ENCODE results near the gene NEK8. TPM values are rescaled to one million over a fixed set of nuclear protein-coding genes. Genes with fewer than 3 reads are reported as not detected.

The NEK8 gene
- 4.4 and 5.6 TPM in 2 replicates for total RNA-seq

DNA sequence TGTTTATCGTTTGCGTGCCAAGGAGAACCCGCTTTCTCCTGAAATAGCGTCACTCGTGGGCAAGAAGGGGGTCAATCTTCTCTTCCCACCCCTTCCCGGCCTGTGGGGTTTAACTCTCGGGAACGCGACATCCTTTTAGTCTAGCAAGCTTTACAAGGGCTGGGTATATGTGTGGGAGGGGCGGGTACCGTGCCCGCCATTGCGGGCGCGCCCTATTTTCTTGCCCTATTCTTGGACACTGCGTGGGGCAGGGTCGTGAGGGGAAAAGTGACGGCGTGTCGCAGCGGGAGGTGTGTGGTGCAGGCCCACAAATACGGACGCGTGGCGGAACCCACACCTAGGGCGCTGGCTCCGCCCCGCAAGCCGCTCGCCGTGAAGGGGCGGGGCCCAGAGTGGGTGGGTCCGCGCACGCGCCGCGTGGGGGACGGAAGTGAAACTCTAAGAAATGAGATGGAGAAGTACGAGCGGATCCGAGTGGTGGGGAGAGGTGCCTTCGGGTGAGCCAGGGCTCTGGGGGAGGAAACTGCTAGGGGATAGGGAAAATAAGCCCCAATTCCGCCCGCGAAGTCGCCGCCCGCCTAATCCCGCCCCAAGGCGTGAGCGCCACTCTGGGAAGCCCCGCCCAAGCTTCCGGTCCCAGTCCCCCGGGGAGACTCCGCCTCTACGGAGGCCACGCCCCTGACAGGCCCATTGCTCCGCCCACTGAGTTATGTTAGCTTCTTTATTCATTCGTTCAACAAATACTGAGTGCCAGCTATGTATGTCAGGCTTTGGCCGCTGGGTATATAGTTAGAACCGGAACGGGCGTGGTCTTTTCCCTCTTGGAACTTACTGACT, at the start of gene NEK8:
NEK8 (plus strand) TSS at position 425 of the 837 bp plus-strand sequence; CDS start at position 451, 26 bp downstream.

DNA sequence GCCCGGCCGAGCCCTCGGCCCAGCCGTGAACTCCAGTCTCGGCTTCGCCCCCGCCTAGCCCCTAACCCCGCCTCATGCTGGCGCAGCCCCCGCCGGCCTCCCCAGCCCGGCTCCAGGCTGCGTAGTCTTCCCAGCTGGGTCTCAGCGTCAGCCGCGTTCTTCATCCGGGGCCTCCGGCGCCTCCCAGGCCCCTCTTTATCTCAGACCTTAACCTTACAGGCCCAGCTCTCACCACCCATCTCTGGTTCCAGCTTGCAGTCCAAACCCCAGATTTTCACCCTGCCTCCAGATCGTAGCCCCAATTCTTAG, 16.9 kb upstream of the NEK8 start, which contains the start of gene PROCA1:
PROCA1 (minus strand) TSS at position 166 of the 309 bp plus-strand sequence. CDS start 228 bp downstream, outside the sequence.

DNA sequence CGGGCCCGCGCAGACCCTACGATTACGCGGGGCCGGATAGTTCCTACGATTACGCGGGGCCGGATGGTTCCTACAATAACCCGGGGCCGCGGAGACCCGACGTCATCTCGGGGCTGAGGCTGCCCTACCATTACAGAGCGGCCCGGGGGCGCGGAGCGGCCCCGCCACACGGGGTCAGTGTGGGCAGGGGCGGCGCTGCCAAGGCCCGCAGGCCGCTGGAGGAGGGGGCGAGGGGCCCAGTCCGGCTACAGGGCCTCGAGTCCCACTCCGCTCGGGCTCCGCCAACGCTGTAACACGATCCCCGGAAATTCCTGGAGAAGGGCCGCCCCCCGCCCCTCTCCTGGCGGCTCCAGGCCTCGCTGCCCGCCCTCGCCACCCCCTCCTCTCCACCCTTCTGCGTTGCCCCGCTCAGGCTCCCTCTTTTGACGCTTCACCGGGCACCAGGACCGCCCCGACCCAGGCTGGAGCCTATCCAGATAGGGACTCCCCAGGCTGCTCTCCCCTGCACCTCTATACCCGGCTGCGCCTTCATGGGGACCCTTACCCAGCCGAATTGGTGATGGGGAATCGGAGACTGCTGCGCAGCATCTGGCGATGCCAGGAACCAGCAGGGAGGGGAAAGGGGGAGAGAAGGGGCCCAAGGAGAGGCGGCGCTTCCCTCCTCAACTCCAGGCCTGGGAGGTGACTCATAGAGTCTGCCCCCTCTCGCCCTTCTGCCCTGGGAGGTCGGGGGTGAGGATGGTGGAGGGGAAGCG, 10.8 kb upstream of the NEK8 start, which contains the start of gene RAB34:
RAB34 (minus strand) TSS at position 291 of the 755 bp plus-strand sequence. CDS start 602 bp downstream, outside the sequence.

DNA sequence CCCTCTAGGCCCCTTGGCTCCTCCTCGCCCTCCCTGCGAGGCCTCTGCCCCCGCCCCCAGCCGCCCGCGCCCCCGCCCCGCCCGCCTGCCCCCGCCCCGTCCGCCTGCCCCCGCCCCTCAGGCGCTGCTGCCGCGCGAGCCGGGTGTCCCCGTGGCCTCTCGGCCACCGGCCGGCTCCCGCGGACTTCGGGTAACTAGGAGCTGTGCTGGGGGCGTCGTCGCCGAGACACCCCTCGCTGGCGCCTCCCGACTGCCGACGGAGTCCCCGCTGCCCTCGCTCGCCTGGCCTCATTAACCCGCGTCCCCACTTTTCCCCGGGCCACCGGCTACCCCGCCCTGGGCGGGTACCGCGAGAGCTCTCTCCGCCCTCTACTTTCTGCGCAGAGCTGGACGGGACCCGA, 2.4 kb upstream of the NEK8 start, which contains the start of gene TLCD1:
TLCD1 (minus strand) TSS at position 8 of the 401 bp plus-strand sequence. CDS start 136 bp downstream, outside the sequence.

DNA sequence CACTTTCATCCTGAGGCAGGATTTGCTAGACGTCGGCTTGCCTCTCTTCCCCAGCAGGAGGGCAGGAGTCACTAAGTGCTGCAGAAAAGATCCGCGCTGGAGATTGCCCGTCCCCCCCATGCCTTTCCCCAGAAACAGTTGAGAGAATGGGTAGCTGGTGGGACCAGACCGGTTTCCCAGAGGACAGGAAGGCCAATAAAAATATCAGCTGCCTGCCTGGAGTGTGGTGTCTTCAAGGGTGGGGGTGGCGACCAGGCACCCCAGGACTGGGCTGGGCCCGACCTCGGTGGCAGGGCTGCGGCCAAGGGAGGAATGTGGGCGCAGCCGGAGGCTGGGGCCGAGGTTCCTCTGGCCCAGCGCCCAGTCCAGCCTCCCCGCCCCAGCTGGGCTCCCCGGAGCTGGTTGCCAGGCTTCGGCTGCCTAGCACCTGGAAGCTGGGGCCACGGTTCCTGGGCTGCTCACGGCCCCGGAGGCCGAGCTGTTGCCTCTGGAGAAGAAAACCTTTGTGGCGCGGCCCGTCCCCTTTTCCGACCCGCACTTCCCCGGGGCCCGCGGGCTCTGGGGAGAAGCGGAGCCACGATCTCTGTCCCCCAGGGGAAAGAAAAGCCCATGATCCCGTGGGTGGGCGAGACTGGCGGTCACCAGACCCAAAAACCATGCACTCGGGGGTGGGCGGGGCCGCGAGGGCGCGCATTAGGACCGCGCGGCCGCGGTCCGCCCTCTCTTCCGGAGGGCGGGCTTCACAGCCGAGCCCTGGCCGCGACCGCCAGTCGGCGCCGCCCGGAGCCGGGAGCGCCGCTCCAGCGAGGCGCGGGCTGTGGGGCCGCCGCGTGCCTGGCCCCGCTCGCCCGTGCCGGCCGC, 14.9 kb downstream of the NEK8 start, which contains the start of gene TRAF4:
TRAF4 (plus strand) TSS at position 769 of the 861 bp plus-strand sequence. CDS start 102 bp downstream, outside the sequence.

Other genes with a start within 250 kb of the NEK8 start
- not detected in 2 replicates for gene FOXN1, start 222.4 kb upstream of the NEK8 start, total RNA-seq
- gene UNC119, start 176.2 kb upstream of the NEK8 start, total RNA-seq: 18.0 and 43.2 TPM in 2 replicates
- gene PIGS, start 157.3 kb upstream of the NEK8 start, total RNA-seq: 61.2 and 78.9 TPM in 2 replicates
- 72.4 and 98.9 TPM in 2 replicates for gene ALDOC, start 151.9 kb upstream of the NEK8 start, total RNA-seq
- gene SPAG5, start 129.8 kb upstream of the NEK8 start, total RNA-seq: 5.6 and 46.1 TPM in 2 replicates
- gene RSKR, start 114.6 kb upstream of the NEK8 start, total RNA-seq: 5.1 and 5.8 TPM in 2 replicates
- 154 and 173 TPM in 2 replicates for gene BLTP2, start 83.6 kb upstream of the NEK8 start, total RNA-seq
- 49.8 and 56.4 TPM in 2 replicates for gene SDF2, start 66.9 kb upstream of the NEK8 start, total RNA-seq
- 55.9 and 59.9 TPM in 2 replicates for gene SUPT6H, start 66.6 kb upstream of the NEK8 start, total RNA-seq
- gene PROCA1, start 16.9 kb upstream of the NEK8 start, total RNA-seq: 1.9 and 3.1 TPM in 2 replicates
- 239 and 240 TPM in 2 replicates for gene RAB34, start 10.9 kb upstream of the NEK8 start, total RNA-seq
- 437 and 574 TPM in 2 replicates for gene RPL23A, start 8.8 kb upstream of the NEK8 start, total RNA-seq
- gene TLCD1, start 2.6 kb upstream of the NEK8 start, total RNA-seq: 4.1 and 7.1 TPM in 2 replicates
- gene TRAF4, start 15.2 kb downstream of the NEK8 start, total RNA-seq: 14.3 and 26.8 TPM in 2 replicates
- 4.0 and 5.2 TPM in 2 replicates for gene FAM222B, start 114.0 kb downstream of the NEK8 start, total RNA-seq
- gene ERAL1, start 126.2 kb downstream of the NEK8 start, total RNA-seq: 32.7 and 35.4 TPM in 2 replicates
- 57.9 and 64.6 TPM in 2 replicates for gene FLOT2, start 168.9 kb downstream of the NEK8 start, total RNA-seq
- 7.0 and 10.3 TPM in 2 replicates for gene DHRS13, start 174.3 kb downstream of the NEK8 start, total RNA-seq
- 16.1 and 22.5 TPM in 2 replicates for gene PHF12, start 222.7 kb downstream of the NEK8 start, total RNA-seq

Data from smooth muscle cell of trachea (primary cell).